Hepatocyte (in vitro differentiated cells): ENCODE results near the gene NEK1.

Experiments
- EZH2 ChIP-seq: fragments of 200-600 bp; sonication (generic); IDR thresholded peaks from 2 replicates; pipeline ENCODE4 v1.6.1; 2016; ENCODE audit warnings: antibody characterized with exemption, mild to moderate bottlenecking, borderline replicate concordance
- TF ChIP-seq, protein P1 (sequence below): fragments of 200-600 bp; sonication (generic); IDR thresholded peaks from 2 replicates; pipeline ENCODE4 v1.5.1; 2016; ENCODE audit warnings: antibody characterized with exemption, mild to moderate bottlenecking; ENCODE audit not compliant: poor library complexity

DNA sequence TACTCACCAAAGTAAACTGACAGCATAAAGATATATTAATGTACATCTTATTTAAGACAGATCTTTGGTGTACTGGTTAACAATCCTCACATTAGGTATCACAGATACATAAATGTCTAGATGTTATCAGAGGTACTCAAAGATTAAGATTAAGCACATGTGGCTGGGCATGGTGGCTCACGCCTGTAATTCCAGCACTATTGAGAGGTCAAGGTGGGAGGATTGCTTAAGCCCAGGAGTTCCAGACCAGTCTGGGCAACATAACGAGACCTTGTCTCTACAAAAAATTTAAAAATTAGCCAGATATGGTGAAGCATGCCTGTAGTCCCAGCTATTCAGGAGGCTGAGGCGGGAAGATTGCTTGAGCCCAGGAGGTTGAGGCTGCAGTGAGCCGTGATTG is 195.9 kb downstream of the NEK1 start:
- TF ChIP-seq, protein P1, sequence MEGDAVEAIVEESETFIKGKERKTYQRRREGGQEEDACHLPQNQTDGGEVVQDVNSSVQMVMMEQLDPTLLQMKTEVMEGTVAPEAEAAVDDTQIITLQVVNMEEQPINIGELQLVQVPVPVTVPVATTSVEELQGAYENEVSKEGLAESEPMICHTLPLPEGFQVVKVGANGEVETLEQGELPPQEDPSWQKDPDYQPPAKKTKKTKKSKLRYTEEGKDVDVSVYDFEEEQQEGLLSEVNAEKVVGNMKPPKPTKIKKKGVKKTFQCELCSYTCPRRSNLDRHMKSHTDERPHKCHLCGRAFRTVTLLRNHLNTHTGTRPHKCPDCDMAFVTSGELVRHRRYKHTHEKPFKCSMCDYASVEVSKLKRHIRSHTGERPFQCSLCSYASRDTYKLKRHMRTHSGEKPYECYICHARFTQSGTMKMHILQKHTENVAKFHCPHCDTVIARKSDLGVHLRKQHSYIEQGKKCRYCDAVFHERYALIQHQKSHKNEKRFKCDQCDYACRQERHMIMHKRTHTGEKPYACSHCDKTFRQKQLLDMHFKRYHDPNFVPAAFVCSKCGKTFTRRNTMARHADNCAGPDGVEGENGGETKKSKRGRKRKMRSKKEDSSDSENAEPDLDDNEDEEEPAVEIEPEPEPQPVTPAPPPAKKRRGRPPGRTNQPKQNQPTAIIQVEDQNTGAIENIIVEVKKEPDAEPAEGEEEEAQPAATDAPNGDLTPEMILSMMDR: no peak
- TF ChIP-seq EZH2: no peak
